Prostate gland (tissue), 2 donors: Measurements from ENCODE around the gene FOXO1.

Experiments
- CTCF ChIP-seq, 4 experiments: fragments of 200-600 bp in 2 of 4; fragments of 450-650 bp in 2 of 4; sonication (generic) in 2 of 4; IDR thresholded peaks; 1 replicate in 3 of 4; 2 replicates in 1 of 4; pipeline ENCODE4 v1.5.1; 2016 to 2019; ENCODE audit warnings: antibody characterized with exemption in 4 of 4, mild to moderate bottlenecking in 2 of 4, moderate library complexity in 2 of 4
- POLR2A ChIP-seq: fragments of 450-650 bp; IDR thresholded peaks from one replicate; pipeline ENCODE4 v1.6.1; 2016; ENCODE audit warnings: antibody characterized with exemption, mild to moderate bottlenecking
- POLR2AphosphoS5 ChIP-seq: sonication (generic); formaldehyde crosslinking; IDR thresholded peaks from one replicate; pipeline ENCODE4 v1.6.1; 2017; ENCODE audit warnings: antibody characterized with exemption

- TF ChIP-seq POLR2A, result no peak
- TF ChIP-seq CTCF (IDR thresholded peaks at IDR 0.05), result no peak
- TF ChIP-seq POLR2AphosphoS5, result peak; percentile 23
Observed at GRCh38 chr13:40597735-40598365, 68.6 kb downstream of the FOXO1 start.
